Body of pancreas (tissue), 4 donors: ENCODE measurements around the gene PLD6.

ENCODE experiments used
- POLR2A ChIP-seq, 3 donors: fragments of 450-650 bp; IDR thresholded peaks; one replicate each; pipeline ENCODE4 v1.6.1; 2016; ENCODE audit warnings: antibody characterized with exemption in 3 of 3, mild to moderate bottlenecking in 2 of 3
- TF ChIP-seq, protein P1 (sequence below), 7 experiments: fragments of 450-650 bp in 4 of 7; fragments of 200-600 bp in 3 of 7; sonication (generic) in 3 of 7; IDR thresholded peaks; one replicate each; pipeline ENCODE4 v1.5.1; 2016 to 2019; ENCODE audit warnings: antibody characterized with exemption in 7 of 7

DNA sequence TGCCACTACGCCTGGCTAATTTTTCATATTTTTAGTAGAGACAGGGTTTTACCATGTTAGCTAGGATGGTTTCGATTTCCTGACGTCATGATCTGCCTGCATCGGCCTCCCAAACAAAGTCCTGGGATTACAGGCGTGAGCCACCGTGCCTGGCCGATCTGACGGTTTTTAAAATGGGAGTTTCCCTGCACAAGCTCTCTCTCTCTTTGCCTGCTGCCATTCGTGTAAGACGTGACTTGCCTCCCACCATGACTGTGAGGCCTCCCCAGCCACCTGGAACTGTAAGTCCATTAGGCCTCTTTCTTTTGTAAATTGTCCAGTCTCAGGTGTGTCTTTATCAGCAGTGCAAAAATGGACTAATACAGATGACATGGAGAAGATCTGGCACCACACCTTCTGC lies 35.5 kb upstream of the PLD6 start:
- TF ChIP-seq, protein P1, sequence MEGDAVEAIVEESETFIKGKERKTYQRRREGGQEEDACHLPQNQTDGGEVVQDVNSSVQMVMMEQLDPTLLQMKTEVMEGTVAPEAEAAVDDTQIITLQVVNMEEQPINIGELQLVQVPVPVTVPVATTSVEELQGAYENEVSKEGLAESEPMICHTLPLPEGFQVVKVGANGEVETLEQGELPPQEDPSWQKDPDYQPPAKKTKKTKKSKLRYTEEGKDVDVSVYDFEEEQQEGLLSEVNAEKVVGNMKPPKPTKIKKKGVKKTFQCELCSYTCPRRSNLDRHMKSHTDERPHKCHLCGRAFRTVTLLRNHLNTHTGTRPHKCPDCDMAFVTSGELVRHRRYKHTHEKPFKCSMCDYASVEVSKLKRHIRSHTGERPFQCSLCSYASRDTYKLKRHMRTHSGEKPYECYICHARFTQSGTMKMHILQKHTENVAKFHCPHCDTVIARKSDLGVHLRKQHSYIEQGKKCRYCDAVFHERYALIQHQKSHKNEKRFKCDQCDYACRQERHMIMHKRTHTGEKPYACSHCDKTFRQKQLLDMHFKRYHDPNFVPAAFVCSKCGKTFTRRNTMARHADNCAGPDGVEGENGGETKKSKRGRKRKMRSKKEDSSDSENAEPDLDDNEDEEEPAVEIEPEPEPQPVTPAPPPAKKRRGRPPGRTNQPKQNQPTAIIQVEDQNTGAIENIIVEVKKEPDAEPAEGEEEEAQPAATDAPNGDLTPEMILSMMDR (IDR thresholded peaks at IDR 0.05): no peak
- no peak for TF ChIP-seq POLR2A (IDR thresholded peaks at IDR 0.05)
